SK-MEL-5 (cell line): ENCODE measurements around the gene HOXD4. TPM values are rescaled to one million over a fixed set of nuclear protein-coding genes. Genes with fewer than 3 reads are reported as not detected.
A peak's percentile ranks its signal among the peaks of the same experiment; 100 is the strongest.

Source experiments
- DNase-seq: peaks from one replicate; pipeline ENCODE4 v3.0.0-alpha.2; 2016; ENCODE audit warnings: low read depth, low spot score
- in situ Hi-C: cut with HindIII; loops from 2 replicates; pipeline ENCODE4 v1.10.0; 2016; ENCODE audit warnings: low sequenced_read_pairs, high pct_unique_total_duplicates, low pct_unique_long_range_greater_than_20kb
- total RNA-seq: library from RNA; depleted of rRNA; stranded (reverse); fragments of >200 nt; shearing (Covaris generic); gene quantifications from 2 replicates; pipeline ENCODE4 v1.2.3, GENCODE V29; 2014

The HOXD4 gene
- total RNA-seq, 1 experiment from 2014 or later, result 4.2 TPM

- in situ Hi-C loops, result no loop called here
- no peak for DNase-seq
Observed at GRCh38 chr2:176148751-176149421, 2.5 kb upstream of the HOXD4 start.

GRCh38 chr2:176149481-176149938 is 1.8 kb upstream of the HOXD4 start:
- in situ Hi-C loops, result no loop called here
- DNase-seq, result no peak

DNA sequence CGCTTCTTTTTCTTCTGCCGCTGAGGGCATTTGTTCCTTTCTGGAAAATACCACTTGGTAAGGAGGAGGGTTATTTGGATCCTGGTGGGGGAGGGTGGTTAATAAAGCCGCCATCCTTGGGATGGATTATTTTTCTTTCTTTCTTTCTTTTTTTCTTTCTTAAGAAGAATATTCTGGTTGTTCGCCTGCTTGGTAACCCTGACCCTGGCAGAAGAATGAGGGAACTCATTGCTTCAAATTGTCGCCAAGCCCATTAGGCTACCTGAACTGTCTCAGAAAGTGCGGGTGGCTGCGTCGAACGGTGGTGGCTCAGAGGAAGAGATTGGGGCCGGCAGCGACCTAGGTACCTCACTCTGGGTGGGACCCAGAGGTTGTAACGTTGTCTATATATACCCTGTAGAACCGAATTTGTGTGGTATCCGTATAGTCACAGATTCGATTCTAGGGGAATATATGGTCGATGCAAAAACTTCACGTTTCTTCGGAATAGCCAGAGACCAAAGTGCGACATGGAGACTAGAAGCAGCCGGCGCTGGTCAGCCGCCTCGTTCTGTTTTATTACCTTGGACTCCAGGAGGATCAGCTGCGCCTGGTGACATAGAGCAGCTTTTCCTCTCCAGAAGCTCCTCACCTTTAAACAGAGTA is 1.3 kb upstream of the HOXD4 start:
- no peak for DNase-seq
- in situ Hi-C loops, result no loop called here

DNA sequence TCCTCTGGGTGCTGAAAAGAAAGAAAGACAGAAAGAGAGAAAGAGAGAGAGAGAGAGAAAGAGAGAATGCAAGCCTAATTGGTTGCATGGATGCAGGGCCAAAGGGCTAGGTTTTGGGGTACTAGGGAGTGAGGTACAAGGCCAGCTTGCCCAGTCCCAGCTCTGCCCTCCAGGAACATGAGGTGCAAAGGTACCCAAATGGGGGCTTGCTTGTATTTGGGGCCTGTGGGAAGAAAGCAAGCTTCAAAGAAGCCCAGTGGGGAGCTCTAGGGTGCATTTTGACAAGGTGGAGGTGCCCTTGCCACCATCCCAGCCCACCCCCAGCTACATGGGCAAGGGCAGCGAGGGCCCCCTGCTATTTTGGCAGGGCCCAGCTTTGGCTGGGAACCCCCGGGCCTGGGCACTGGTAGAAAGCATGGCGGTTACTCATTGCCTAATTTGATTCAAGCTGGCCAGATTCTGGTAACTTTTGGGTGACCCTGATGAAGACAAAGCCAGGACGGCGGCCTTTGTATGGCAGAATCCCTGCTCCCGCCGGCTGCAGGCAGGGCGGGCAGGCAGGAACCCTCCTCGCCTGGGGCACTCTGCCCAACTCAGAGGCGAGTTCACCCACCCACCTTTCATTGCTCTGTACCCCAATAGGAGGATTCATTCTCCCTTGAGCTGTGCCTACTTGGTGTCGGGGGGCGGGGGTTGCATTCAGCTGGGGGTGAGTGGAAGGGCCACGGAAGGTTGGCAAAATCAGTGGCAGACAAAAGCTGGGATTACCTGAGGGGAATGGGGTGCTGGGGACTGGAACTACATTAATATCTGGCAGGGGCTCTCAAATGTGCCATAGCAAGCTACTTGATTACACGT is 537 bp upstream of the HOXD4 start:
- no peak for DNase-seq
- in situ Hi-C loops, result no loop called here

GRCh38 chr2:176152350-176153181 is 1.2 kb downstream of the HOXD4 start:
- no peak for DNase-seq
- in situ Hi-C loops, result no loop called here

GRCh38 chr2:176154576-176155252 is 3.4 kb downstream of the HOXD4 start:
- DNase-seq, result no peak
- in situ Hi-C loops, result no loop called here

GRCh38 chr2:176155356-176156044 is 4.2 kb downstream of the HOXD4 start:
- no peak for DNase-seq
- in situ Hi-C loops, result no loop called here

DNA sequence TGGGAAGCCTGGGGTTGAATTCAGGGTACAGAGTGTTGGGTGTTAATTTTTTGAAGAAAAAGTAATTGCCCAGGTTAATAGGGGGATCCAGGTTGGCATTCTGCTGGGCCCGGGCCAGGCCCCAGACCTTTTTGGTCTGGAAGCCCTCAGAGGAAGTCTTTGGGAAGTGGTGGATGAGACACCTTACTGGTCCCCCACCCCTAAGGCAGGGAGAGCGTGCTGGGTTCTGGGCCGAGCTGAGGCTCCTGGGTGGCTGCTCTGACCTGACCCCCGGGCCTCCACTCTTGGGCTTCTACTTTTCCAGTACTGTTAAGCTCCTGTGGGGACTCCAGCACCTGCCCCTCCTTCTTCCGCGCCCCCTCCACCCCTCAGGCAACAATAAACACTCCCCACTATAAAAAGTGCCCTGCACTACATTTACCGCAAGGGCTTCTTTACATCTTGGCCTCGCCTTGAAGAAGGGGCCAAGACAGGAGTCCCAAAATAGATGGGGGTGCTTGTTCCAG is 5.0 kb downstream of the HOXD4 start:
- in situ Hi-C loops, result no loop called here

GRCh38 chr2:176156807-176157498 is 5.6 kb downstream of the HOXD4 start, which contains the start of gene HOXD3:
Gene HOXD3 (plus strand): TSS chr2:176157307. CDS start chr2:176169115, 11,808 bp downstream.
- no peak for DNase-seq
- in situ Hi-C loops, result no loop called here

More for the DNA sequence above, 5.0 kb downstream of the HOXD4 start:
- no peak for DNase-seq

GRCh38 chr2:176157499-176158185 is 6.3 kb downstream of the HOXD4 start:
- in situ Hi-C loops, result no loop called here
- DNase-seq, result peak; percentile 51

- no peak for DNase-seq
- in situ Hi-C loops, result no loop called here
Observed at GRCh38 chr2:176158186-176158591, 6.8 kb downstream of the HOXD4 start.

DNA sequence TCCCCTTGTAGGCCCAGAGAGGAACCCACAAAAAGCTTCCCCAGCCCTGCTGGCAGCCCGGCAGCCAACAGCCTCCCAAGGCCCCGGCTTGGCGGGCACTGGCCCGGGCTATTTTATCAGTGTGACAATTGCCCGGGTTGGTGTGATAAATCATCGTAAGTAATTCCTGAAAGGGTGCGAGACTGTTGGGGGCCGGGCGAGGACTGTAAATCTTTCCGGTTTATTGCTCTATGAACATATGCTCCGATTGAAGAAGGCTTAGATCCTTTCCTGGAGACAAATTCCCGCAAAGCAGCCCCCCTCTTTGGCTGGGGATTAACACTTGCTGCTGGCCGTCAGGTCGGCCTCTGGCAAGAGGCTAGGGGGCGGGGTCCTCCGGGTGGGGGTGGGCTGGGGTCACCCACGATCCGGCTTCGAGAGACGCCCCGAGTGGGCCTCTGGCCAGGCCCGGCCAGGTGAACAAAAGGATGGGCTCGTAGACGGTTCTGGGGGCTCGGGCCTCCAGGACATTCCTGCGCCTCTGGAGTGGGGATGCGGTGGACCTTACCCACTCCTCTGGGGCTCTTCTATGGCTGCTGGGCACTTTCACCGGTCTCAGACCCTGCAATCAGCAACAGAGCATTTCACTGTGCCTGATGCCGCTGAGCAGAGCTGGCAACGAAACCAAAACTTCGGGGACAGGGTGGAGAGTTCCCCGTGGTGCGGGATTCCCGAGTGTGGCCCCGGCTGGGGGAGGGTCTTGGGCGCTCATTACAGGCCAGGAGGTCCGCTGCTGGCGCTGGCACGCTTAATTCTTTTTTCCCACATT is 7.7 kb downstream of the HOXD4 start:
- DNase-seq, result no peak
- in situ Hi-C loops, result no loop called here

- DNase-seq, result no peak
- in situ Hi-C loops, result no loop called here
Observed at GRCh38 chr2:176159663-176160250, 8.4 kb downstream of the HOXD4 start.

DNA sequence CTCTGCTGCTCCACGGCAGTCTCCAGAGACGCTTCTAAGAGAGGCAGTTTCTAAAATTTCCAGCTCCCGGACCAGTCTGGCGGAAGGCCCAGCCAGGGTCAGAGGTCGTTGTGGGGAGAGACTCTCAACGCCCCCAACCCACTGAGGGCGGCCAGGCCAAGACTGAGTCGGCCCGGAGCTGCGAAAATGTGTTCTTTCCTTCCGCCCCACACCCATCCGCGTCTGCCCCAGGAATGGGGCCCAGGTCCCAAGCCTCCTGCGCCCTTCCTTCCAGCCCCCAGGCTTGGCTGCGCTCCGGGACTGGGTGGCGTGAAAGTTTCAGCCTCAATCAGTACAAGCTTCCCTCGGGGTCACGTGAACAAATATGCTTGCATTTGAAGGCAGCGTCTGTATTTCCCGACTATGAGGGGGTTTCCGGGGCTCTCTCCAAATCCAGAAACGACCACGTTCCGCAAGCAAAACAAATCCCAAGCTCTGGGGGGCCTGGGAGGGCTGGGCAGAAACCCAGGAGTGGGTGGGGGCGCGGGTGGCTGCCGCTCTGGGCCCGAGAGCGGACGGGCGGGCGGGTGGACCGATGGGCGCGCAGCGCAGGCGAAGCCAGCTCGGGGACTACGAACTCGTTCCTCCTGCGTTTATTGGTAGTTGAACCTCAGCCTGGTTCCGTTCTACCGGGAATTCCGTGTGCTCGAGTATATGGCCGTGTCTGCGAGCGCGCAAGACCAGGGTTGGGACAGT is 9.1 kb downstream of the HOXD4 start:
- in situ Hi-C loops, result no loop called here
- DNase-seq, result no peak
